Stimulated activated effector memory CD8-positive, alpha-beta T cell treated with anti-CD3 and anti-CD28 coated beads, Interleukin-12 subunit alpha, Interleukin-12 subunit beta, amount 100 ng/mL, for 72 hours (primary cell): Measurements from ENCODE around the gene BCL2L11.

ENCODE experiments used
- ATAC-seq: fragments of 150-1000 bp; cut with Tn5 transposase; 2 replicates; pipeline ENCODE4 v1.10.0; 2021
- DNase-seq, 2 donors: peaks; one replicate each; pipeline ENCODE4 v3.0.0; 2021 to 2022; ENCODE audit warnings: low spot score in 2 of 2
- H3K27ac Mint-ChIP-seq: one replicate; pipeline ENCODE4 v1.8.0; 2022; ENCODE audit warnings: mild to moderate bottlenecking, mixed read lengths
- H3K36me3 Mint-ChIP-seq: one replicate; pipeline ENCODE4 v1.8.0; 2022; ENCODE audit warnings: mild to moderate bottlenecking, mixed read lengths
- H3K4me1 Mint-ChIP-seq: one replicate; pipeline ENCODE4 v1.8.0; 2022; ENCODE audit warnings: mixed read lengths
- H3K4me3 Mint-ChIP-seq: one replicate; pipeline ENCODE4 v1.8.0; 2022; ENCODE audit warnings: mild to moderate bottlenecking, mixed read lengths
- H3K9me3 Mint-ChIP-seq: one replicate; pipeline ENCODE4 v1.8.0; 2022; ENCODE audit warnings: mixed read lengths

The BCL2L11 gene

GRCh38 chr2:111182740-111183139 lies 62.0 kb downstream of the BCL2L11 start:
- Mint-ChIP-seq H3K4me1 (no peaks in the 10 kb centered on the region), H3K9me3 (no peaks in the 10 kb centered on the region), H3K36me3 (no peaks in the 10 kb centered on the region), H3K4me3 (no peak overlapping the region), H3K27ac (no peak overlapping the region)
- no peak for ATAC-seq
- no peak for DNase-seq

DNA sequence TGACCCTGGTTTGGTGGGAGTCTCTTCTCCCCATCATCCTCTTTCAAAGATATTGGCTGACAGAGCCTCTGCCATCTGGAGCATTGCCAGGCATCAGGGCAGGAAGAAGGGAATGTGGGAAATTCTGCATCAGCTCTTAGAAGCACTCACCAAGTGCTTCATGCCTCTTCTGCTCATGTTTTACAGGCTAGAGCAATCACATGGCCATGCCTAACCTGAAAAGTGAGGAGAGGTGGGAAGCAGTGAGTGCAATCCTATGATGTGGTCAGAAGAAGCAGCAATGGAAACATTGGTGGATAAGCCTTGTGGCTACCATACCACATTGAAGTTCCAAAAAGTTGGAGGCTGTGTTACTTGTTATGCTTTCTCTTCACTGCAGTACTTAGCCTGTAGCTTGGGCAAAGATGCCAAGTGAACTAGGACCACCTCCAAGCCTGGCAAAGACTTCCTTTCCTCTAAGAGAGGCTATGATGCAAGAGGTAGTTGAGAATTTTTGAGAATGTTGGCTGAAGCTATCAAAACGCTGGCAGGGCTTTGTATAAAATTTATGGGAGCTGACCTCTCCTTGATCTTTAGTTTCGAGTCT lies 64.1 kb downstream of the BCL2L11 start:
- no peak overlapping the region for H3K4me3 Mint-ChIP-seq
- no peak overlapping the region for H3K27ac Mint-ChIP-seq
- no peaks in the 10 kb centered on the region for H3K36me3 Mint-ChIP-seq
- no peaks in the 10 kb centered on the region for H3K9me3 Mint-ChIP-seq
- ATAC-seq (no peak), DNase-seq (no peak)
- H3K4me1 Mint-ChIP-seq = no peaks in the 10 kb centered on the region

GRCh38 chr2:111185361-111186022 lies 64.8 kb downstream of the BCL2L11 start:
- no peak for DNase-seq
- ATAC-seq = no peak
- Mint-ChIP-seq H3K4me1 (no peaks in the 10 kb centered on the region), H3K36me3 (no peaks in the 10 kb centered on the region), H3K9me3 (no peaks in the 10 kb centered on the region), H3K4me3 (no peak overlapping the region), H3K27ac (no peak overlapping the region)

GRCh38 chr2:111186121-111186715 lies 65.5 kb downstream of the BCL2L11 start:
- H3K9me3 Mint-ChIP-seq = no peaks in the 10 kb centered on the region
- no peak overlapping the region for H3K27ac Mint-ChIP-seq

DNA sequence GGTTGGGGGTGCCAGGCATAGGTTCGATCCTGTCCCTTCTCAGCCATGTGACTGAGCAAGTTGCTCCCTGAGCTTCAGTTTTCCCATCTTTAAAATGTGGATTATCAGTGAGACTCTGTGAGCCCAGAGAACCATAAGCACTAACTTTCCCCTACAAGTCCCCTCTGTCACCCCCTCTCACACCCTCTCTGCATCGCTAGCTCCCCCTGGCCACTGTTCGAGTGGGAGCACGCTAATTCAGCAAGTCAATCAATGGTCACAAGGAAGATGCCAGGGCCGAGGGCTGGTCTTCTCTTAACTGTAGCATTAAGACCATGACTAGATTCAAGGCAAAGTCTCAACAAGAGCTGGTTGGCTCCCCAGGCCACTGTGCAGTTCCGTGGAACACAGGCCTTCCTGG lies 66.2 kb downstream of the BCL2L11 start:
- H3K9me3 Mint-ChIP-seq = no peaks in the 10 kb centered on the region
- no peak for DNase-seq
- no peak overlapping the region for H3K4me3 Mint-ChIP-seq
- H3K4me1 Mint-ChIP-seq = no peaks in the 10 kb centered on the region
- ATAC-seq = no peak
- H3K27ac Mint-ChIP-seq = no peak overlapping the region
- H3K36me3 Mint-ChIP-seq = no peaks in the 10 kb centered on the region

More at GRCh38 chr2:111186121-111186715, 65.5 kb downstream of the BCL2L11 start:
- no peaks in the 10 kb centered on the region for H3K36me3 Mint-ChIP-seq
- no peak overlapping the region for H3K4me3 Mint-ChIP-seq
- no peaks in the 10 kb centered on the region for H3K4me1 Mint-ChIP-seq
- ATAC-seq (no peak), DNase-seq (no peak)

GRCh38 chr2:111188681-111189080 lies 68.0 kb downstream of the BCL2L11 start:
- Mint-ChIP-seq H3K4me3 (no peak overlapping the region), H3K36me3 (no peaks in the 10 kb centered on the region), H3K4me1 (no peaks in the 10 kb centered on the region), H3K27ac (no peak overlapping the region), H3K9me3 (no peaks in the 10 kb centered on the region)
- peak in 1 of 2 donors; percentile 33 for DNase-seq
- no peak for ATAC-seq

DNA sequence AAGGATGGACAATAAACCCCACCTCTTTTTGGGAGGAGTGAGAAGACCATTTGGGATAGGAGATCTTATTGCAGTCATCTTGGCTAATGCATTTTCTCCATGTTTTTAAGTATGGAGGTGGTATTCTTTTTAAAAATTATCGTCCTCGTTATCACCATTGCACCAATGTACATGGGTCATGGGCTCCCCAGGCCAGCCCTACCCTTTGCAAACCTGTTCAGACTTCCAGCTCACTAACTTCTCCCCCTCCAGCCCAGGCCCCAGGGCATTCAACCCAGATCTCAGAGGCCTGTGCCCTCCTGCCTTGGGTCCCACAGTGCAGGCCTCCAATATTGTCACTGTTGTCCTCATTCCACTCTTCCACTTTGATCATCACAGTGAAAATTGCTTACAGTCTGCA lies 68.4 kb downstream of the BCL2L11 start:
- Mint-ChIP-seq H3K4me3 (no peak overlapping the region), H3K27ac (no peak overlapping the region), H3K9me3 (no peaks in the 10 kb centered on the region), H3K36me3 (no peaks in the 10 kb centered on the region), H3K4me1 (no peaks in the 10 kb centered on the region)
- ATAC-seq (no peak), DNase-seq (peak in 1 of 2 donors; percentile 40)

- Mint-ChIP-seq H3K36me3 (no peaks in the 10 kb centered on the region), H3K27ac (no peak overlapping the region), H3K4me3 (no peak overlapping the region), H3K9me3 (no peaks in the 10 kb centered on the region), H3K4me1 (no peaks in the 10 kb centered on the region)
- DNase-seq (peak in 1 of 2 donors; percentile 23), ATAC-seq (no peak)
These were observed 70.3 kb downstream of the BCL2L11 start for GRCh38 chr2:111190816-111191540.

DNA sequence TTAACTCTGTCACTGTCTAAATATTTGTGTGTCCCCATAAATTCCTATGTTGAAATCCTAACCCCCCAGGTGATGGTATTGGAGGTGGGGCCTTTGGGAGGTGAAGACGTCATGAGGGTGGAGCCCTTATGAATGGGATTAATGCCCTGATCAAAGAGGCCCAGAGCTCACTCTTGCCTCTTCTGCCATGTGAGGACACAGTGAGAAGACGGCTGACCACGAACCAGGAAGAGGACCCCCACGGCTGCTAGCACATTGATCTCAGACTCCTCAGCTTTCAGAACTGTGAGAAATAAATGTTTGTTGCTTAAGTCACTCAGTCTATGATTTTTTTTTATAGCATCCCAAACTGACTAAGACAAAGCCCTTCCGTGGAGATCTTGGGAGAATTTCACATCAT lies 71.2 kb downstream of the BCL2L11 start:
- no peaks in the 10 kb centered on the region for H3K36me3 Mint-ChIP-seq
- ATAC-seq (no peak), DNase-seq (peak in 1 of 2 donors; percentile 18)
- no peak overlapping the region for H3K4me3 Mint-ChIP-seq
- H3K4me1 Mint-ChIP-seq = peaks cover 8% of the 10 kb centered on the region
- no peaks in the 10 kb centered on the region for H3K9me3 Mint-ChIP-seq
- no peak overlapping the region for H3K27ac Mint-ChIP-seq

GRCh38 chr2:111192776-111193368 lies 72.2 kb downstream of the BCL2L11 start:
- no peak overlapping the region for H3K27ac Mint-ChIP-seq
- H3K9me3 Mint-ChIP-seq = no peaks in the 10 kb centered on the region
- H3K4me3 Mint-ChIP-seq = no peak overlapping the region
- no peaks in the 10 kb centered on the region for H3K36me3 Mint-ChIP-seq
- DNase-seq = peak in 1 of 2 donors; percentile 29
- peaks cover 10% of the 10 kb centered on the region for H3K4me1 Mint-ChIP-seq
- no peak for ATAC-seq

GRCh38 chr2:111194835-111195621 lies 74.3 kb downstream of the BCL2L11 start:
- Mint-ChIP-seq H3K4me1 (peaks cover 10% of the 10 kb centered on the region), H3K27ac (no peak overlapping the region), H3K9me3 (no peaks in the 10 kb centered on the region), H3K4me3 (no peak overlapping the region), H3K36me3 (no peaks in the 10 kb centered on the region)
- DNase-seq (peak in 1 of 2 donors; percentile 38), ATAC-seq (peak; percentile 19)

GRCh38 chr2:111196435-111196834 lies 75.7 kb downstream of the BCL2L11 start:
- ATAC-seq = no peak
- Mint-ChIP-seq H3K4me3 (no peak overlapping the region), H3K27ac (no peak overlapping the region), H3K4me1 (peaks cover 17% of the 10 kb centered on the region), H3K36me3 (no peaks in the 10 kb centered on the region), H3K9me3 (no peaks in the 10 kb centered on the region)
- DNase-seq = peak in 1 of 2 donors; percentile 40

- Mint-ChIP-seq H3K36me3 (no peaks in the 10 kb centered on the region), H3K9me3 (no peaks in the 10 kb centered on the region), H3K4me1 (peaks cover 17% of the 10 kb centered on the region), H3K27ac (no peak overlapping the region), H3K4me3 (no peak overlapping the region)
- DNase-seq (peak in 1 of 2 donors; percentile 40), ATAC-seq (no peak)
These were observed 78.0 kb downstream of the BCL2L11 start for GRCh38 chr2:111198701-111199100.

- H3K27ac Mint-ChIP-seq = no peak overlapping the region
- no peaks in the 10 kb centered on the region for H3K36me3 Mint-ChIP-seq
- no peaks in the 10 kb centered on the region for H3K9me3 Mint-ChIP-seq
- no peak for ATAC-seq
- peaks cover 17% of the 10 kb centered on the region for H3K4me1 Mint-ChIP-seq
- DNase-seq = peak in 1 of 2 donors; percentile 34
- H3K4me3 Mint-ChIP-seq = no peak overlapping the region
These were observed 79.1 kb downstream of the BCL2L11 start for GRCh38 chr2:111199840-111200239.
